Keratinocyte (primary cell): ENCODE measurements around the gene PTH. TPM values are rescaled to one million over a fixed set of nuclear protein-coding genes. Genes with fewer than 3 reads are reported as not detected.

ENCODE experiments used
- DNase-seq: peaks from one replicate; pipeline ENCODE4 v3.0.0-alpha.2; 2011; ENCODE audit warnings: low read depth, missing footprints, low spot score
- FAIRE-seq: peaks from 2 replicates; lab custom pipeline; 2011; peaks lifted over from hg19 to GRCh38; lab: Jason Lieb, UNC
- H2AFZ ChIP-seq: 2 replicates; pipeline ENCODE4 v1.6.0; 2012; ENCODE audit warnings: low read length, control low read depth, inconsistent platforms; ENCODE audit not compliant: control insufficient read depth
- H3K27ac ChIP-seq: 2 replicates; pipeline ENCODE4 v1.5.1; 2011; ENCODE audit warnings: low read length; ENCODE audit not compliant: control insufficient read depth, insufficient read depth
- H3K27me3 ChIP-seq: 3 replicates; pipeline ENCODE4 v1.6.0; 2011; ENCODE audit warnings: low read length; ENCODE audit not compliant: control insufficient read depth, insufficient read depth; ENCODE audit errors: extremely low read depth
- H3K36me3 ChIP-seq, 2 experiments: 2 replicates in 1 of 2; 3 replicates in 1 of 2; pipeline ENCODE4 v1.5.1; 2011; ENCODE audit warnings: low read length in 2 of 2, mild to moderate bottlenecking in 1 of 2; ENCODE audit not compliant: control insufficient read depth in 2 of 2, insufficient read depth in 2 of 2; ENCODE audit errors: extremely low read depth in 1 of 2
- H3K4me1 ChIP-seq: 3 replicates; pipeline ENCODE4 v1.5.1; 2011; ENCODE audit warnings: low read length; ENCODE audit not compliant: control insufficient read depth, insufficient read depth; ENCODE audit errors: extremely low read depth
- H3K4me2 ChIP-seq: 3 replicates; pipeline ENCODE4 v1.6.0; 2011; ENCODE audit warnings: low read depth, low read length; ENCODE audit not compliant: control insufficient read depth, insufficient read depth; ENCODE audit errors: extremely low read depth
- H3K4me3 ChIP-seq, 3 experiments: fragments of 200-600 bp in 1 of 3; sonication (generic) in 1 of 3; 2 replicates in 2 of 3; 3 replicates in 1 of 3; pipeline ENCODE4 v1.5.1; 2011 to 2016; ENCODE audit warnings: low read length in 3 of 3, mild to moderate bottlenecking in 3 of 3, control low read depth in 2 of 3, inconsistent platforms in 1 of 3, low read depth in 1 of 3, mixed read lengths in 1 of 3, mixed run types in 1 of 3, moderate library complexity in 1 of 3; ENCODE audit not compliant: control insufficient read depth in 2 of 3, insufficient read depth in 2 of 3; ENCODE audit errors: extremely low read depth in 1 of 3
- H3K79me2 ChIP-seq: 2 replicates; pipeline ENCODE4 v1.6.0; 2012; ENCODE audit warnings: low read length; ENCODE audit not compliant: control insufficient read depth, insufficient read depth
- H3K9ac ChIP-seq: 3 replicates; pipeline ENCODE4 v1.6.0; 2011; ENCODE audit warnings: low read length; ENCODE audit not compliant: control insufficient read depth, insufficient read depth; ENCODE audit errors: extremely low read depth
- H3K9me1 ChIP-seq: 3 replicates; pipeline ENCODE4 v1.6.0; 2011; ENCODE audit warnings: low read length; ENCODE audit not compliant: control insufficient read depth, insufficient read depth; ENCODE audit errors: extremely low read depth
- H3K9me3 ChIP-seq: 2 replicates; pipeline ENCODE4 v1.5.1; 2012; ENCODE audit warnings: low read depth, low read length; ENCODE audit not compliant: control insufficient read depth
- H4K20me1 ChIP-seq: 3 replicates; pipeline ENCODE4 v1.6.0; 2011; ENCODE audit warnings: low read length; ENCODE audit not compliant: control insufficient read depth, insufficient read depth; ENCODE audit errors: extremely low read depth
- EZH2 ChIP-seq: IDR thresholded peaks from one replicate; pipeline ENCODE4 v1.6.1; 2012; ENCODE audit warnings: inconsistent platforms, mild to moderate bottlenecking, low read length, moderate library complexity
- dilution Hi-C: fragments of 300-500 bp; cut with MboI; formaldehyde crosslinking; loops from one replicate; pipeline ENCODE4 v1.7.0; 2020; ENCODE audit warnings: low sequenced_read_pairs; ENCODE audit not compliant: extremely low pct_ligation_motif_present
- polyA minus RNA-seq, 3 experiments: library from RNA; depleted of rRNA, polyadenylated mRNA; stranded (reverse); fragments of >200 nt; gene quantifications; 1 replicate in 1 of 3; 2 replicates in 1 of 3; 3 replicates in 1 of 3; pipeline ENCODE4 v1.2.3, GENCODE V29; 2011
- polyA plus RNA-seq, 5 experiments: library from polyadenylated mRNA; depleted of rRNA in 3 of 5; stranded (reverse) in 3 of 5; stranded (forward) in 1 of 5; unstranded in 1 of 5; fragments of >200 nt; gene quantifications; 1 replicate in 1 of 5; 2 replicates in 3 of 5; 3 replicates in 1 of 5; pipeline versions ENCODE4 v1.2.1 to v1.2.3, GENCODE V29; 2011 to 2012; ENCODE audit warnings: missing spikeins in 2 of 5, low read depth in 1 of 5, low replicate concordance in 1 of 5
- TF ChIP-seq, protein P1 (sequence below), 3 experiments: IDR thresholded peaks in 1 of 3; conservative IDR thresholded peaks in 1 of 3; optimal IDR thresholded peaks in 1 of 3; 2 replicates in 2 of 3; 3 replicates in 1 of 3; pipeline versions ENCODE3 to v1.5.1; 2011; ENCODE audit warnings: low read length in 3 of 3, mild to moderate bottlenecking in 3 of 3, moderate library complexity in 2 of 3, control low read depth in 1 of 3, inconsistent platforms in 1 of 3; ENCODE audit not compliant: insufficient read depth in 2 of 3; ENCODE audit errors: extremely low read depth in 1 of 3

The PTH gene
- polyA plus RNA-seq (not detected in 3 replicates), polyA minus RNA-seq (not detected in 3 replicates)
- not detected for polyA plus RNA-seq (2011; ENCODE audit: low read depth)
- polyA plus RNA-seq (2011; cell fraction: cytosol; rRNA removed), result not detected in 2 replicates
- polyA plus RNA-seq (2011; cell fraction: nucleus; rRNA removed), result not detected in 2 replicates
- polyA plus RNA-seq (2012; ENCODE audit: low replicate concordance), result not detected in 2 replicates
- not detected for polyA minus RNA-seq (2011; cell fraction: cytosol; rRNA and poly(A)+ RNA removed)
- polyA minus RNA-seq (2011; cell fraction: nucleus; rRNA and poly(A)+ RNA removed), result not detected in 2 replicates

DNA sequence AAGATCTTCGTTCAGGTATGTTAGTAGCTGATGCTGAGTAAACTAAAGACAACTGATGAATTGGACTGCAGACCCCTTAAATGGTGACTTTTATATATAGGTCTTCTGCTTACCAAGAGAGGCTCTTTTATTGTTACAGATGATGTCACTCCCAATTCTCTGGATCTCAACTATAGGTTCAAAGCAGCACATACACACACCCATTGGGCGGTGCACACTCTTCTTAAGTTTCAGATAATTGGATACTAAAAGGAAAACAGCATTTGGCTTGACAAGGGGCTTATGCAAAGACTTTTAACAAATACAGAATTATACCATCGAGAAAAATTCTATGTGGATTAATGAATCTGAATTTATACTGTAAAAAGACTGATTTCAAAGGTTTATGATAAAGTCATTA lies at the start of gene PTH:
TSS of gene PTH (minus strand) at position 69 of the 400 bp plus-strand sequence. CDS start 3,142 bp downstream, outside the sequence.
- TF ChIP-seq, protein P1, sequence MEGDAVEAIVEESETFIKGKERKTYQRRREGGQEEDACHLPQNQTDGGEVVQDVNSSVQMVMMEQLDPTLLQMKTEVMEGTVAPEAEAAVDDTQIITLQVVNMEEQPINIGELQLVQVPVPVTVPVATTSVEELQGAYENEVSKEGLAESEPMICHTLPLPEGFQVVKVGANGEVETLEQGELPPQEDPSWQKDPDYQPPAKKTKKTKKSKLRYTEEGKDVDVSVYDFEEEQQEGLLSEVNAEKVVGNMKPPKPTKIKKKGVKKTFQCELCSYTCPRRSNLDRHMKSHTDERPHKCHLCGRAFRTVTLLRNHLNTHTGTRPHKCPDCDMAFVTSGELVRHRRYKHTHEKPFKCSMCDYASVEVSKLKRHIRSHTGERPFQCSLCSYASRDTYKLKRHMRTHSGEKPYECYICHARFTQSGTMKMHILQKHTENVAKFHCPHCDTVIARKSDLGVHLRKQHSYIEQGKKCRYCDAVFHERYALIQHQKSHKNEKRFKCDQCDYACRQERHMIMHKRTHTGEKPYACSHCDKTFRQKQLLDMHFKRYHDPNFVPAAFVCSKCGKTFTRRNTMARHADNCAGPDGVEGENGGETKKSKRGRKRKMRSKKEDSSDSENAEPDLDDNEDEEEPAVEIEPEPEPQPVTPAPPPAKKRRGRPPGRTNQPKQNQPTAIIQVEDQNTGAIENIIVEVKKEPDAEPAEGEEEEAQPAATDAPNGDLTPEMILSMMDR (optimal IDR thresholded peaks at IDR 0.05 in 1 of 3, IDR thresholded peaks at IDR 0.05 in 1 of 3, conservative IDR thresholded peaks at IDR 0.05 in 1 of 3; ENCODE audit: extremely low read depth in 1 of 3, insufficient read depth in 2 of 3, low read length in 3 of 3), result no peak
- TF ChIP-seq EZH2, result no peak
- no peak within 1 kb of the TSS for H3K27ac ChIP-seq
- no peak for DNase-seq
- H3K79me2 ChIP-seq, result no peaks in the 10 kb centered on the region
- no peak within 1 kb of the TSS for H3K4me3 ChIP-seq
- H3K9ac ChIP-seq, result no peak within 1 kb of the TSS
- no peak for FAIRE-seq
- no peaks in the 10 kb centered on the region for H4K20me1 ChIP-seq
- dilution Hi-C loops, result no loop called here
- no peaks in the 10 kb centered on the region for H3K27me3 ChIP-seq
- no peaks in the 10 kb centered on the region for H3K9me3 ChIP-seq
- H3K36me3 ChIP-seq, result no peaks in the 10 kb centered on the region
- H3K4me1 ChIP-seq, result no peaks in the 10 kb centered on the region
- no peaks in the 10 kb centered on the region for H3K9me1 ChIP-seq
- H3K4me2 ChIP-seq, result no peak within 1 kb of the TSS
- H2AFZ ChIP-seq, result no peak within 1 kb of the TSS

DNA sequence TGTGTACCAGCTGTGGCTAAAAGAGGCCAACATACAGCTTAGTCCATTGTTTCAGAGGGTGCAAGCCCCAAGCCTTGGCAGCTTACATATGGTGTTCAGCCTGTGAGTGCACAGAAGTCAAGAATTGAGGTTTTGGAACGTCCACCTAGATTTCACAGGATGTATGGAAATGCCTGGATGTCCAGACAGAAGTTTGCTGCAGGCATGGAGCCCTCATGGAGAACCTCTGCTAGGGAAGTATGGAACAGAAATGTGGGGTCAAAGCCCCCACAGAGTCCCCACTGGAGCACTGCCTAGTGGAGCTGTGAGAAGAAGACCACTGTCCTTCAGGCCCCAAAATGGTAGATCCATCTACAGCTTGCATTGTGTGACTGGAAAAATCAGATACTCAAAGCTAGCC lies 42.2 kb upstream of the PTH start:
- Histone ChIP-seq H4K20me1 (no peaks in the 10 kb centered on the region), H3K9ac (no peak overlapping the region), H3K4me1 (no peaks in the 10 kb centered on the region), H3K79me2 (no peaks in the 10 kb centered on the region), H3K4me2 (no peak overlapping the region), H3K27me3 (no peaks in the 10 kb centered on the region), H3K36me3 (no peaks in the 10 kb centered on the region), H3K27ac (no peak overlapping the region), H3K9me1 (no peaks in the 10 kb centered on the region), H2AFZ (no peak overlapping the region), H3K9me3 (peaks cover 2% of the 10 kb centered on the region), H3K4me3 (no peak overlapping the region)
- DNase-seq, result no peak
- no peak for FAIRE-seq
- dilution Hi-C loops, result no loop called here
- TF ChIP-seq, protein P1 (optimal IDR thresholded peaks at IDR 0.05 in 1 of 3, IDR thresholded peaks at IDR 0.05 in 1 of 3, conservative IDR thresholded peaks at IDR 0.05 in 1 of 3; ENCODE audit: extremely low read depth in 1 of 3, insufficient read depth in 2 of 3, low read length in 3 of 3), result no peak
- TF ChIP-seq EZH2, result no peak
